Gastrocnemius medialis (tissue), 4 donors: ENCODE results near the gene NPHS2.

Source experiments
- CTCF ChIP-seq, 5 experiments: fragments of 450-650 bp in 3 of 5; fragments of 200-600 bp in 2 of 5; sonication (generic) in 2 of 5; IDR thresholded peaks in 4 of 5; conservative IDR thresholded peaks in 1 of 5; 1 replicate in 4 of 5; 2 replicates in 1 of 5; pipeline ENCODE4 v1.5.1; 2016 to 2019; ENCODE audit warnings: antibody characterized with exemption in 5 of 5, mild to moderate bottlenecking in 3 of 5, moderate library complexity in 3 of 5
- POLR2A ChIP-seq, 2 donors: fragments of 450-650 bp; IDR thresholded peaks; one replicate each; pipeline ENCODE4 v1.6.1; 2017; ENCODE audit warnings: antibody characterized with exemption in 2 of 2, mild to moderate bottlenecking in 2 of 2, moderate library complexity in 2 of 2

GRCh38 chr1:179554427-179554826 is 21.3 kb downstream of the NPHS2 start:
- TF ChIP-seq CTCF (IDR thresholded peaks at IDR 0.05 in 4 of 5, conservative IDR thresholded peaks at IDR 0.05 in 1 of 5), result no peak
- TF ChIP-seq POLR2A (IDR thresholded peaks at IDR 0.05), result no peak
